ENCODE results near the gene SERPINA10. TPM values are rescaled to one million over a fixed set of nuclear protein-coding genes. Genes with fewer than 3 reads are reported as not detected.

Gene SERPINA10
- total and polyA plus RNA-seq, 2 donors from 2014 or later = not detected

- Histone ChIP-seq H3K9ac (ENCODE audit: low read length in 3 of 3) (peak within 1 kb of the TSS in 1 of 3 donors; percentile 48), H3K27ac (ENCODE audit: low read depth in 2 of 2, low read length in 2 of 2) (peak within 1 kb of the TSS; percentile 23 to 72), H3K4me1 (ENCODE audit: control insufficient read depth in 2 of 3, insufficient read depth in 2 of 3, low read depth in 1 of 3, low read length in 3 of 3) (peaks cover 0 to 12% (median 3%) of the 10 kb centered on the region in 3 donors), H3K9me3 (ENCODE audit: control insufficient read depth in 2 of 3, insufficient read depth in 1 of 3, low read length in 3 of 3) (no peaks in the 10 kb centered on the region), H3K4me3 (ENCODE audit: low read length in 3 of 3) (peak within 1 kb of the TSS in 2 of 3 donors; percentile 56 to 59), H3K36me3 (ENCODE audit: control insufficient read depth in 2 of 3, insufficient read depth in 3 of 3, low read length in 3 of 3) (no peaks in the 10 kb centered on the region), H3K27me3 (ENCODE audit: control insufficient read depth, insufficient read depth, low read length) (no peaks in the 10 kb centered on the region)
- no peak for FAIRE-seq
- DNase-seq = peak in 4 of 5 donors; percentile 23 to 75 (median 32)
- intact Hi-C loops (cut with DNase I) = no loop called here
- no peak for TF ChIP-seq CTCF (IDR thresholded peaks at IDR 0.05; ENCODE audit: borderline replicate concordance, extremely low read depth, insufficient read depth)
Observed at GRCh38 chr14:94322648-94323570, 29.8 kb upstream of the SERPINA10 start, which contains the start of gene SERPINA6. Gene SERPINA6 (minus strand): TSS chr14:94323336. CDS start chr14:94314648, 8,688 bp downstream.

GRCh38 chr14:94321421-94322271 is 28.6 kb upstream of the SERPINA10 start:
- DNase-seq (no peak), FAIRE-seq (no peak)
- H3K9me3 ChIP-seq (ENCODE audit: control insufficient read depth in 2 of 3, insufficient read depth in 1 of 3, low read length in 3 of 3) = no peaks in the 10 kb centered on the region
- no peak for TF ChIP-seq CTCF (IDR thresholded peaks at IDR 0.05; ENCODE audit: borderline replicate concordance, extremely low read depth, insufficient read depth)
- H3K4me1 ChIP-seq (ENCODE audit: control insufficient read depth in 2 of 3, insufficient read depth in 2 of 3, low read depth in 1 of 3, low read length in 3 of 3) = peaks cover 0 to 12% (median 3%) of the 10 kb centered on the region in 3 donors
- peak overlapping the region in 1 of 3 donors; percentile 56 for H3K4me3 ChIP-seq (ENCODE audit: low read length in 3 of 3)
- no peaks in the 10 kb centered on the region for H3K27me3 ChIP-seq (ENCODE audit: control insufficient read depth, insufficient read depth, low read length)
- no peaks in the 10 kb centered on the region for H3K36me3 ChIP-seq (ENCODE audit: control insufficient read depth in 2 of 3, insufficient read depth in 3 of 3, low read length in 3 of 3)
- H3K9ac ChIP-seq (ENCODE audit: low read length in 3 of 3) = no peak overlapping the region
- intact Hi-C loops (cut with DNase I) = no loop called here
- no peak overlapping the region for H3K27ac ChIP-seq (ENCODE audit: low read depth in 2 of 2, low read length in 2 of 2)

GRCh38 chr14:94320243-94320642 is 27.2 kb upstream of the SERPINA10 start:
- DNase-seq (no peak), FAIRE-seq (no peak)
- H3K4me3 ChIP-seq (ENCODE audit: low read length in 3 of 3) = peak overlapping the region in 1 of 3 donors; percentile 12
- intact Hi-C loops (cut with DNase I) = no loop called here
- H3K9me3 ChIP-seq (ENCODE audit: control insufficient read depth in 2 of 3, insufficient read depth in 1 of 3, low read length in 3 of 3) = no peaks in the 10 kb centered on the region
- H3K27me3 ChIP-seq (ENCODE audit: control insufficient read depth, insufficient read depth, low read length) = no peaks in the 10 kb centered on the region
- H3K4me1 ChIP-seq (ENCODE audit: control insufficient read depth in 2 of 3, insufficient read depth in 2 of 3, low read depth in 1 of 3, low read length in 3 of 3) = peaks cover 0 to 12% (median 3%) of the 10 kb centered on the region in 3 donors
- no peak overlapping the region for H3K27ac ChIP-seq (ENCODE audit: low read depth in 2 of 2, low read length in 2 of 2)
- no peak for TF ChIP-seq CTCF (IDR thresholded peaks at IDR 0.05; ENCODE audit: borderline replicate concordance, extremely low read depth, insufficient read depth)
- no peak overlapping the region for H3K9ac ChIP-seq (ENCODE audit: low read length in 3 of 3)
- no peaks in the 10 kb centered on the region for H3K36me3 ChIP-seq (ENCODE audit: control insufficient read depth in 2 of 3, insufficient read depth in 3 of 3, low read length in 3 of 3)

All from kidney (tissue), 14 donors.